EH (cell line): ENCODE measurements around the gene MYDGF.
"Not testable (repeated sequence)": the region's sequence is repeated elsewhere in the genome, so short reads cannot be mapped to it uniquely, and the experiment has no call there.

ENCODE experiments used
- DNase-seq: peaks from one replicate; pipeline ENCODE4 v3.0.0-alpha.2; 2015; ENCODE audit warnings: low read depth

MYDGF gene

DNA sequence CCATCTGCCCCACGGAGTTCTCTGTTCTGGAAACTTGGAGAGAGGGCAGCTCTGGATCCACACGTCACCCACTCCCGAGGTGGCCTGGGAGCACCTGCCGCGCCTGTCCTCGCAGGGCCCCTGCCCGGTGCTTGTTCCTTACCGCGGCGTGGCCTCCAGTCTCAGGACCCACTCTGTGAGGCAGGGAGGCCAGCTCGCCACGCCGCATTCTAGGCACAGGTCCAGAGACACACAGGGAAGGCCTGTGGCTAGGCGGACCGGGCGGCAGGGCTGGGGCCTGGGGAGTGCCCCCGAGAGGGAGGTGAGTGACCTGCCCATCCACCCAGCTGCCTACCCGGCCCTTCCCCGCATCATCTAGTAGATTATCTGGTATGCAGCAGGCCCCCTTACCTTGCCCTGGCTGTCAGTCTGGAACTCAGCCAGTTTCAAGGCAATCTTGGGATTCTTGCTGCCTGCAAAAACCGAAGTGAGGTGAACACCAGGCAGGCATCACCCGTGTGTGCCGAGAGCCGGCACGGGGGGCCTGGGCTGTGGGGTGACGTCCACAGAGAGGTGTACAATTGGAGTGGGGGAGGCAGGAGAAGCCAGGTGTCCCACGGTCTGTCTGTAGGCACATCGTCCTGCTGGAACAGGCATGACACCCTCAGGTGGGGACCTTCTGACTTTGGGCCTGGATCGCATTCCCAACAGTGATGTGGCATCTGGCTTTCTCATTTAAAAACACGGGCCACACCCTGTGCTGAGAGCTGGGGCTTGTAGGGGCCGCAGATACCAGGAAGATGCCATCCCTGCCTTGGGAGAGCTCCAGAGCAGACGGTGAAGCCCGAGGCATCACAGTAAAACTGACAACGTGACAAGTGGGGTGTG is 29.9 kb upstream of the MYDGF start:
- no peak for DNase-seq

GRCh38 chr19:4697304-4697703 is 27.2 kb upstream of the MYDGF start:
- no peak for DNase-seq

DNA sequence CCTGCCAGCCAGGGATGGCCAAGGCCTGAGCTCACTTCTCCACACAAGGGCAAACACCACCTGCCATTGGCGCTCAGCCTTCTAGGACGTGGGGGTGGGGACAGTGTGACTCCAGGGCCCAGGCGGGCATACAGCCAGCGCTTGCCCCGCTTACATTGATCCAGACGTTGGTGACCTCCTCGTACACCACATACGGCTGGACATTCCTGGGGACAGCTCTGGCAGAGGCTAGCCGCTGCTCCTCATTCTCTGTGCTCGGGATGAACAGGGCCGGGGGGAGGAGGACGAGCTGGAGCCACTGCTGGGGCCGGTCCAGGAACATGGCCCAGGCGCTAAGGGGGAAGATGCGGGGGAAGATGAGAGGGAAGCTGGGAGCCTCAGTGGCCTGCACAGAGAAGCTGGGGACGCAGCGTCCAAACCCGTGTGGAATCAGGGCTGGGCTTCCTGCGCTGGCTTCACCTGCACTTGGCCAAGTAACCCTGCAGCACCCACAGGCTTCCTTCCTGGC is 25.1 kb upstream of the MYDGF start:
- no peak for DNase-seq

DNA sequence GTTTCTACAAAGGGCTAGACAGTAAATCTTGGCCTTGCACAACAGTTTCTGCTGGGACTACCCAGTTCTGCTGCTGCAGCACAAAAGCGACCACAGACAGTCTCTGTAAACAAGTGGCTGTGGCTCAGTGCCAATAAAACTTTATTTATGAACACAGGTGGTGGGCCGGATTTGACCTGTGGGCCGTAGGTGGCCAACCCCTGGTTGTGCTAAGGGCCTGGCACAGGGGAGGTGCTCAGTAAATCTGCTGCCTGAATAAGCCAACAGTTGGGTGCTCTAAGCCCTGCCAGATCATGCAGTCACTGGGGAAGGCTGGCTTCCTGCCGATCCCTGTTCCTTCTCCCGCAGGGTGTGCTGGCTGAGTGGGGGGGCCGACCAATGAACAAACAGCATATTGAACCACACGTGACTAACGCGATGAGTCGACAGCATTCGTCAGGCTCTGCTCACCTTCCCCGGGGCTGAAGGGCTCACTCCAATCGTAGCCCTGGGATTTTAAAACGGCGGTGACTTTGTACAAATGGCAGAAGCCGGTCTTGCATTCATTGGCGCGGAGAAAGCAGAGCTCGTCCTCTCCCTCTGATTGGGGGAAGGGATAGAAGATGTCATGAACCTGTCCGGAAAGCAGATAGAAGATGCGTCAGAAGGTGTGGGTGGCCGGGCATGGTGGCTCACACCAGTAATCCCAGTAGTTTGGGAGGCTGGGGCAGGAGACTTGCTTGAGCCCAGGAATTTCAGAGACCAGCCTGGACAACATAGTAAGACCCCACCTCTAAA is 24.3 kb upstream of the MYDGF start:
- peak; percentile 99 for DNase-seq

GRCh38 chr19:4693471-4694121 is 23.5 kb upstream of the MYDGF start:
- DNase-seq = no peak

DNA sequence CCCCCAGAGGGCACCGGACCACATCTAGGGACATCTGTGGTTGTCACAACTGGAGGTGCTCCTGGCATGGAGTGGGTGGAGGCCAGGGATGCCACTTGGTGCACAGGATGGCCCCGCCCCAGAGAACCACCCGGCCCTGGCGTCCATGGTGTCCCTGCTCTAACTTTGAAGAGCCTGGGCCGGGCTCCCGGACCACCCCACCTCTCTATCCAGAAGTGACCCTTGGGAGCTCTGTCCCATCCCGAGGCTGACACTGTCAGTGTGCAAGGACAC is 22.9 kb upstream of the MYDGF start:
- DNase-seq = no peak

DNA sequence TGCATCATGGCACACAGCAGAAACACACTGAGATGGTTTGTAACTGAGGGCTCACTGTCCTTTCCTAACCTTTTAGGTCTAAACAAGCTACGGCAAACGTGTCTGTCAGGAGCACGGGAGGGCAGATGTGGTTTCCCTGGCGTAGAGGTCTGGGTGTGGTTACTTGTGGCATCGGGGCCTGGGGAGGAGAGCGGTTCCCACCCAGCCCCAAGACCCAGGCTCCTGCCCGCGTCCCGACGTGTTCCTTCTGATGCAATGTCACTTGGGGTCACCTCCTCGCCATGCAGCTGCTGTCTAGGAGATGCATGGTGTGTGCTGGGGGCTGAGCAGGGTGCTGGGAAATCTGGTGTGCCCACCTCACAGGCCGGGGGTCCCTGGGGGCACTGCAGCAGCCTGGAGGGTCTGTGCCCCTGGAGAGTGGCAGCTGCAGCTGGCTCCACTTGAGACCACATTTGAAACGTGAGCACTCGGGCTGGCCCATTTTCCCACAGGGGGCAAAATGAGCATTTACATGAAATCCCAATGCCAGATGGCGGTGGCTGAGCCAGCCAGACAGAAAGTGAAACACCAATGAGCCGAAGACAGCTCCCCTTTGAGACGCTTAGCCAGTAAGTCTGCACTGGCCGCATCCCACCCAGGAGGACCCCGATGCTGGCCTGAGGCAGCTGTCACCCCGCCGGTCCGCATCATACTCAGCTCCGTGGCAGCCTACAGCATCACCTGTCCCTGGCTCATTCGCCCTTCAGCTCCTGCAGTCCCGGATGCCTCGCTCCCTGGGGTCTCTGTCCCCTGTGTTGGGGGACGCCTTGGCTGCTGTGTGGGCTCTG is 22.3 kb upstream of the MYDGF start:
- DNase-seq = no peak

DNA sequence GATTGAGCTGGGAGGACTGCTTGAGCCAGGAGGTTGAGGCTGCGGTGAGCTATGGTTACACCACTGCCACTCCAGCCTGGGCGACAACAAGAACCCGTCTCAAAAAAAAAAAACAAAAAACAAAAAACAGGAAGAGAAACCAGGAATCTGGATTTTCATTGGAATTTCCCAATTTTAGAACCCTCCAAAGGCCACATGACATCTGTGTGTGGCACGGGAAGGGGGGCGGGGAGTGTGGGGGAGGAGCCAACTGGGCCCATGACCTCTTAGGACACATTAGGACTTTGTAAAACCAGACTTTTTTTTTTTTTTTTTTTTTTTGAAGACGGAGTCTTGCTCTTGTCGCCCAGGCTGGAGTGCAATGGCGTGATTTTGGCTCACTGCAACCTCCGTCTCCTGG is 21.2 kb upstream of the MYDGF start:
- no peak for DNase-seq

DNA sequence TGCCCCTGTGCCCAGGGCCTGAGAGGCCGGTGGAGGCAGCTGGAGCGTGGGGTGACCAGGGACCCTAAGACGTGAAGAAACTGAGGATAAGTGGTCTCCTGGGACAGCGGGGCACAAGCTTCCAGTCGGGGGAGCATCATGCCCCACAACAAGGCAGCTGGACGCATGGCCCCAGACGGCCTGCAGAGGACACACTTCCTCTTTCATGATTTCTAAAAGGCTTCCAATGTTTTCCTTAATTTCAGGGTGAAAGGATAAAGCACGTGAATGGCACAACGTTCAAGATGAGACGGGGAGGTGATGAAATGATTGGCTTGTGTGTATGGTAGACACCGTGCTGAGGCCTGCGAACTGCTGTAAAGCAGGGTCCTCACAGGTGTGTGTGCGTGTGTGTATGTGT is 20.2 kb upstream of the MYDGF start:
- DNase-seq = no peak

GRCh38 chr19:4689403-4689802 is 19.3 kb upstream of the MYDGF start:
- DNase-seq = no peak

- no peak for DNase-seq
These were observed 18.4 kb upstream of the MYDGF start for GRCh38 chr19:4688587-4688986.

GRCh38 chr19:4687396-4687795 is 17.3 kb upstream of the MYDGF start:
- no peak for DNase-seq

GRCh38 chr19:4686700-4687099 is 16.6 kb upstream of the MYDGF start:
- no peak for DNase-seq

DNA sequence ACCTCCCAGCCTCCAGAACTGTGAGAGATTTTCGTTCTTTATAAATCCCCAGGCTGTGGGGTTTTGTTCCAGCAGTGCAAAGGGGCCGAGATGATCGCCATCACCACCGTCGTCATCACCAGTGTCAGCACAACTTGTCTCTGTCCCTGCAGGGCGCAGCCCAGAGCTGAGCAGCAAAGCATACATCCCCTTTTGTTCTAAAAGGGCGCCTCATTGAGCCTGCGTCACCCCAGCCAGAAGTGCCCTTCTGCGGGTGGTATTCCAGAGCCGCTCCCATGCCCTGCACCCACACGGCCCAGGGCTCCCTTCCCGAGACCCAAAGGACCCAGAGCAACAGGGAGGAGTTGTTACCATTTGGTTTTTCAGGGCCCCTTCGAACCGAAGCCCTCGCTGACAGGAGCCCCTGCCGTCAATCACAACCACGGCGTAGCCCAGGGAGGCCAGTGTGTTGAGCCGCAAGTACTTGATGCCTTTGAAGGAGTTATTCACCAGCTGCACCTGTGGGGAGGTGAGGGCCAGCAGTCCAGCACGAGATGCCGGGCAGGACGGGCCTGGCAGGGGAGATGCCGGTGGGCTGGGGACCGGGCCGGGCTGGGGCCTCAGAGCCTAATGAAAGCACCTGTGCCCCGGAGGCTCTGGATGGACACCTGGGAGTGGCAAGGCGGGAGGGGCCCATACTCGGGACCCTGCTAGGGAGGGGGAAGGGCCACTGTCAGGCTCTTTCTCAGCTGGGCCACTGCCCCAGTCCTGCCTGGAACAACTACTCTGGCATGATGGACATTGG is 14.4 kb upstream of the MYDGF start:
- DNase-seq = no peak

GRCh38 chr19:4682417-4683200 is 12.5 kb upstream of the MYDGF start:
- no peak for DNase-seq

DNA sequence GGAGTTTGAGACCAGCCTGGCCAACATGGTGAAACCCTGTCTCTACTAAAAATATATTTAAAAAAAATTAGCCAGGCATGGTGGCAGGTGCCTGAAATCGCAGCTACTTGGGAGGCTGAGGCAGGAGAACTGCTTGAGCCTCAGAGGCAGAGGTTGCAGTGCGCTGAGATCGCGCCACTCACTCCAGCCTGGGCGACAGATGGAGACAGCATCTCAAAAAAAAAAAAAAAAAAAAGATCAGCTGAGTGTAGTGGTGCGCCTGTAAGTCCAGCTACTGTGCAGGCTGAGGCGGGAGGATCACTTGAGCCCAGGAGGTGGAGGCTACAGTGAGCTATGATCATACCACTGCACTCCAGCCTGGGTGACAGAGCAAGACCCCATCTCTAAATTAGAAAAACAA is 9.9 kb upstream of the MYDGF start:
- DNase-seq = not testable (repeated sequence)

DNA sequence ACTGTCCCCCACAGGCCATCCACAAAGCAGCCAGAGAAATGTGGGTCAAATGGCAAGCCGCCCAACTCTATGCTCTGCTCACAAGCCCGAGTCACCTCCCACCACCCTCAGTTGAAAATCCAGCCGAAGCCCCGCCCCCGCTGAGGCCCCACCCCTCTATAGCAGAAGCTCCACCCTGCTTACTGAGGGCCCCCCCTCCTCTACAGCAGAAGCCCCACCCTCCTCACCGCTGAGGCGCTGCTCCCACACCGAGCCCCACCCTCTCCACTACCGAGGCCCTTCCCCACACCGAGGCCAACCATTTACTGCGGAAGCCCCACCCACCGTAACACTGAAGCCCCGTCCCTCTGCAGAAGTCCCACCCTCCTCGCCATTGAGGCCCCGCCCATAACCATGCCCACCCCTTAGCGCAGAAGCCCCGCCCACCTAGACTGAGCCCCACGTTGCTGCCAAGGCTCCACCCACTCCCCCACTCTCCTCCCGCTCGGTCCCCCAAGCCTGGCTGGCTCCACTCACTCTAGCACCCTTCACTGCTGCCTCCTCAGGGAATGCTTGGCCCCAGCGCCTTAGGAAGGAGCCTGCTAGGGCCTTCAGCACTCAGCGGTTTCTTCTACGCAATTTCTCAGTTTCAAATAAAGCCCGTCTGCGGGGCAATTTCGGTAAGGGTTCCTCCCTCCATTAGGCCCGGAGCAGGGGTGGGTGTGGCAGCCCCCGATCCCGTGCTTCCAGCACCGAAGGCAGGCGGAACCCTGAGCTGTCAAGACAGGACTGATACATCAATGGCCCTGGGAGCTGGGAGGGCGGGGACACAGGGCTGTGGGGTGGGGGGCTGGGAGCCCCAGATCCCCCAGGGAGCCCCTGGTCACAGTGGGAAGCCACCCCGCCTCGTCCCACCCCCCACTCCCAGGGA is 9.0 kb upstream of the MYDGF start:
- peak; percentile 16 for DNase-seq

- peak; percentile 48 for DNase-seq
These were observed 7.0 kb upstream of the MYDGF start for GRCh38 chr19:4676955-4677731.

- no peak for DNase-seq
These were observed 5.2 kb upstream of the MYDGF start for GRCh38 chr19:4675346-4675745.
